GM18858 (cell line): ENCODE results near the gene IL22RA1.
A peak's percentile ranks its signal among the peaks of the same experiment; 100 is the strongest.

Experiments used
- ATAC-seq: cut with Tn5 transposase; IDR thresholded peaks from one replicate; pipeline ENCODE4 v1.9.1; 2021; ENCODE audit not compliant: unreplicated experiment

The IL22RA1 gene

GRCh38 chr1:24142546-24143534, at the start of gene IL22RA1:
Gene IL22RA1, minus strand, starts transcription at chr1:24143140. Its CDS starts 58 bp downstream, at chr1:24143082.
- ATAC-seq: no peak

- ATAC-seq: no peak
Measured at GRCh38 chr1:24191860-24192259, 48.9 kb upstream of the IL22RA1 start.

GRCh38 chr1:24190983-24191461, 48.1 kb upstream of the IL22RA1 start:
- ATAC-seq: peak; percentile 43

GRCh38 chr1:24189528-24189927, 46.6 kb upstream of the IL22RA1 start:
- no peak for ATAC-seq

- ATAC-seq: no peak
Measured at GRCh38 chr1:24186993-24187790, 44.3 kb upstream of the IL22RA1 start, which contains the start of gene IFNLR1. Gene IFNLR1, minus strand, starts transcription at chr1:24187289. Its CDS starts 41 bp downstream, at chr1:24187248.

GRCh38 chr1:24186711-24186992, 43.7 kb upstream of the IL22RA1 start:
- no peak for ATAC-seq

GRCh38 chr1:24186031-24186710, 43.2 kb upstream of the IL22RA1 start:
- ATAC-seq: no peak

- ATAC-seq: no peak
Measured at GRCh38 chr1:24185076-24185475, 42.1 kb upstream of the IL22RA1 start.

- ATAC-seq: no peak
Measured at GRCh38 chr1:24182061-24182460, 39.1 kb upstream of the IL22RA1 start.

- no peak for ATAC-seq
Measured at GRCh38 chr1:24181619-24182018, 38.7 kb upstream of the IL22RA1 start.

GRCh38 chr1:24180676-24181075, 37.7 kb upstream of the IL22RA1 start:
- no peak for ATAC-seq

GRCh38 chr1:24179251-24179840, 36.4 kb upstream of the IL22RA1 start:
- no peak for ATAC-seq

GRCh38 chr1:24178407-24178806, 35.5 kb upstream of the IL22RA1 start:
- no peak for ATAC-seq

- ATAC-seq: no peak
Measured at GRCh38 chr1:24177161-24177560, 34.2 kb upstream of the IL22RA1 start.

- no peak for ATAC-seq
Measured at GRCh38 chr1:24175033-24175755, 32.3 kb upstream of the IL22RA1 start.

- no peak for ATAC-seq
Measured at GRCh38 chr1:24173638-24174575, 31.0 kb upstream of the IL22RA1 start.

- no peak for ATAC-seq
Measured at GRCh38 chr1:24172598-24172997, 29.7 kb upstream of the IL22RA1 start.

- no peak for ATAC-seq
Measured at GRCh38 chr1:24169286-24169685, 26.3 kb upstream of the IL22RA1 start.

GRCh38 chr1:24168245-24168644, 25.3 kb upstream of the IL22RA1 start:
- ATAC-seq: no peak
